Activated CD8-positive, alpha-beta T cell treated with anti-CD3 and anti-CD28 coated beads for 36 hours (primary cell): ENCODE measurements around the gene ADAMTS17. TPM values are rescaled to one million over a fixed set of nuclear protein-coding genes. Genes with fewer than 3 reads are reported as not detected.

ENCODE experiments used
- ATAC-seq: fragments of 200-7000 bp; cut with Tn5 transposase; one replicate; pipeline ENCODE4 v1.10.0; 2021; ENCODE audit warnings: mild to moderate bottlenecking, moderate library complexity
- CTCF ChIA-PET: fragments of 350-600 bp; sonication (Branson Sonifier 250); formaldehyde crosslinking; loops from one replicate; lab custom pipeline; 2021; ENCODE audit warnings: antibody characterized with exemption; lab: Charles Lee
- POLR2A ChIA-PET: fragments of 350-600 bp; sonication (Branson Sonifier 250); formaldehyde crosslinking; loops from one replicate; lab custom pipeline; 2021; ENCODE audit warnings: antibody characterized with exemption; lab: Charles Lee
- DNase-seq: peaks from one replicate; pipeline ENCODE4 v3.0.0-alpha.2; 2020
- H3K27ac Mint-ChIP-seq: one replicate; pipeline ENCODE4 v1.8.0; 2021; ENCODE audit warnings: mild to moderate bottlenecking, mixed read lengths
- H3K27me3 Mint-ChIP-seq: one replicate; pipeline ENCODE4 v1.8.0; 2021; ENCODE audit warnings: mixed read lengths
- H3K36me3 Mint-ChIP-seq: one replicate; pipeline ENCODE4 v1.8.0; 2021; ENCODE audit warnings: low read depth, mixed read lengths
- H3K4me1 Mint-ChIP-seq: one replicate; pipeline ENCODE4 v1.8.0; 2021; ENCODE audit warnings: low read depth, mixed read lengths
- H3K4me3 Mint-ChIP-seq: one replicate; pipeline ENCODE4 v1.8.0; 2021; ENCODE audit warnings: mild to moderate bottlenecking, moderate library complexity, mixed read lengths
- H3K9me3 Mint-ChIP-seq: one replicate; pipeline ENCODE4 v1.8.0; 2021; ENCODE audit warnings: mixed read lengths
- CTCF ChIP-seq: fragments of 200-600 bp; IDR thresholded peaks from one replicate; pipeline ENCODE4 v1.8.0; 2022; ENCODE audit warnings: antibody characterized with exemption, mild to moderate bottlenecking
- intact Hi-C: fragments of 100-400 bp; cut with micrococcal nuclease; formaldehyde crosslinking; loops from one replicate; pipeline ENCODE4 v1.10.0; 2022
- total RNA-seq, 2 experiments: library from RNA; stranded (reverse); gene quantifications; one replicate each; pipeline ENCODE4 v1.2.3, GENCODE V29; 2021

Gene ADAMTS17
- total RNA-seq, 2 experiments from 2014 or later, result 0.60 to 1.5 TPM

DNA sequence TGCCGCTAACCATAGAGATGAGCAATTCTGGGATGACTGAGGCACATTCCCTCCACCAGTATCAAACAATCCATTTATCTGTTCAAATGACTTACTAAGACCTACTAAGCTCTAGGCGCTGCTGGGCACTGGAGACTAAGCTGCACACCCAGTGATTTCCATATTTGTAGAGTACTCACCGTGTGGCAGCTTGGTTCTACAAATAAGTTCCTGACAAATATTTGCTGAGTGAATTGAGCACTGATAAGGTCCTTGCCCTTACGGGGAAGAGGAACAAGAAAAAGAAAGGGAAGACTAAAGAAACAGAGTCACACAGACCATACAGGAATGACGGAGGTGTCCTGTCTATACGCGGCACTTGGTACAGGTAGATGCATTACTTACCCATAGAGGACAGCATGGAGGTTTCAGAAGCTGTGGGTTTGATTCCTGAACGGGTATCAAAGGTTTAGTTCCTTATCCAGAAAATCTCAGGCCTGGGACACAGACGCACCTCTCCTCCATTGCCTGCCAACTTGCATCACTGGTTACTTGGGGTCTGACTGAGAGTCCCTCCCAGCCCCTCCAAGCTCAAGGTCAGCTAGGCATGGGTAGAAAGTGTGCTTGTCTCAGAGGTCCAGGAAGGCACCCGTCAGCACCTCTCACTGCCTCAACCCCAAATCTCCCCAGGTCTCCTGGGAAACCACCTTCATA, 310.0 kb downstream of the ADAMTS17 start:
- Mint-ChIP-seq H3K27ac (no peak overlapping the region), H3K4me3 (no peak overlapping the region), H3K36me3 (peaks cover 12% of the 10 kb centered on the region), H3K4me1 (no peaks in the 10 kb centered on the region), H3K9me3 (peaks cover 16% of the 10 kb centered on the region), H3K27me3 (no peaks in the 10 kb centered on the region)
- ChIA-PET CTCF (interaction anchor here (0.7 kb wide), 1 partner anchor 71 kb away, joined by 3 read pairs; no protein-coding TSS in a partner anchor), POLR2A (no interaction called here)
- intact Hi-C loops, result no loop called here
- ATAC-seq (no peak), DNase-seq (no peak)
- TF ChIP-seq CTCF, result no peak

- POLR2A ChIA-PET, result no interaction called here
- no peak for TF ChIP-seq CTCF
- no peak overlapping the region for H3K4me3 Mint-ChIP-seq
- H3K4me1 Mint-ChIP-seq, result no peaks in the 10 kb centered on the region
- intact Hi-C loops, result no loop called here
- no peak for ATAC-seq
- peaks cover 16% of the 10 kb centered on the region for H3K9me3 Mint-ChIP-seq
- CTCF ChIA-PET, result no interaction called here
- H3K27ac Mint-ChIP-seq, result no peak overlapping the region
- DNase-seq, result no peak
- H3K27me3 Mint-ChIP-seq, result no peaks in the 10 kb centered on the region
- peaks cover 12% of the 10 kb centered on the region for H3K36me3 Mint-ChIP-seq
These were observed 311.1 kb downstream of the ADAMTS17 start for GRCh38 chr15:100030586-100031229.

DNA sequence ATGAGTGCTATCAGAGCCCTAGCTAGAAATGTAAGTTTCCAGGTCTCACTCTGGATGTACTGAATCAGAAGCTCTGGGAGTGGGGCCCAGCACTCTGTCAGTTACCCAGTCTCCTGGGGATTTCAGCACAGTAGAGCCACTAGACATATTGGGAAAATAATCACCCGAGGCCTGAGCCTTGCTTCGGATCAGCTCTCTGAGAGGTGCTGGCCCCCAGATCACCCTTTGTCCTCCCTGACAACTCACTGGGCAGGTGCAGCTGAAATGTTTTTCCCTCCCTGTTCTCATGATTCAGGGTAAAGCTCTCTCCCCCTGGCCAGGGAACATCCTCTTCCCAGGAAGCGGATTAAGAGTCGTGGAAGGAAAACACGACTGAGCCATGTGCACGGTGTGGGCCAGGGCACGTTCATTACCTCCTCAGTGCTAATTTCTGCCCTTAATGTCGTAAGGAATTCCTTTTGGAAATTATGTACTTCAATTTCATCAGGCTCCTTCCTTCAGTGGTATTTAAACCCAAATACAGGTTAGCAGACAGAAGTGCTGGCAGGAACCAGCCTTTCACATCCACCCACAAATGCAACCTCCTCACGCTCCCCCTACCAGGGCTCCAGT, 311.8 kb downstream of the ADAMTS17 start:
- no peak for ATAC-seq
- Mint-ChIP-seq H3K27ac (no peak overlapping the region), H3K27me3 (no peaks in the 10 kb centered on the region), H3K9me3 (peaks cover 16% of the 10 kb centered on the region), H3K36me3 (peaks cover 12% of the 10 kb centered on the region), H3K4me3 (no peak overlapping the region), H3K4me1 (no peaks in the 10 kb centered on the region)
- no peak for DNase-seq
- no peak for TF ChIP-seq CTCF
- CTCF ChIA-PET, result no interaction called here
- intact Hi-C loops, result no loop called here
- POLR2A ChIA-PET, result no interaction called here

GRCh38 chr15:100029045-100029444, 312.7 kb downstream of the ADAMTS17 start:
- H3K4me3 Mint-ChIP-seq, result no peak overlapping the region
- no peak overlapping the region for H3K27ac Mint-ChIP-seq
- ATAC-seq (no peak), DNase-seq (no peak)
- intact Hi-C loops, result no loop called here
- H3K36me3 Mint-ChIP-seq, result peaks cover 12% of the 10 kb centered on the region
- no peak for TF ChIP-seq CTCF
- no peaks in the 10 kb centered on the region for H3K4me1 Mint-ChIP-seq
- peaks cover 16% of the 10 kb centered on the region for H3K9me3 Mint-ChIP-seq
- ChIA-PET CTCF (no interaction called here), POLR2A (no interaction called here)
- no peaks in the 10 kb centered on the region for H3K27me3 Mint-ChIP-seq

DNA sequence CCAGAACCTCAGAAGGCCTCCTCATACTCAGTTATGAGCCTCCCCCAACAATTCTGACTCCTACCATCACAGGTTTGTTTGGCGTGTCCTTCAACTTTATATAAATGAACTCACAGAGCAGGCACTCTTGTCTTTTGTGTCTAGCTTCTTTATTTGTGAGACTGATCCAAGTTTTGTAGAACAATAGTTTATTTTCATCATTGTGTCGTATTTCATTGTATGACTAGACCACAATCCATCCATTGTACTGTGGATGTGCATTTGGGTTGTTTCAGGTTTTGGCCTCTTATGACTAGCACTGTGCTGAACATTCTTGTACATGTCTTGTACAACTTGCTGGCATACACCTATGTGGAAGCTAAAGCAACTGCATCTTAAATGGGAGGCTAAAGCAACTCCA, 315.7 kb downstream of the ADAMTS17 start:
- ATAC-seq (no peak), DNase-seq (no peak)
- Mint-ChIP-seq H3K27ac (no peak overlapping the region), H3K36me3 (peaks cover 12% of the 10 kb centered on the region), H3K4me3 (no peak overlapping the region), H3K27me3 (no peaks in the 10 kb centered on the region), H3K9me3 (peaks cover 16% of the 10 kb centered on the region), H3K4me1 (no peaks in the 10 kb centered on the region)
- TF ChIP-seq CTCF, result no peak
- POLR2A ChIA-PET, result interaction anchor here (0.6 kb wide), 1 partner anchor 8 kb away, joined by 3 read pairs; no protein-coding TSS in a partner anchor
- intact Hi-C loops, result no loop called here
- CTCF ChIA-PET, result no interaction called here
